Small intestine (tissue), 7 donors: ENCODE data around the gene PXT1. TPM values are rescaled to one million over a fixed set of nuclear protein-coding genes. Genes with fewer than 3 reads are reported as not detected.

ENCODE experiments used
- DNase-seq, 2 donors: peaks; one replicate each; pipeline versions ENCODE4 v3.0.0 to v3.0.0-alpha.2; 2013
- FAIRE-seq: peaks from 2 replicates; lab custom pipeline; 2012; peaks lifted over from hg19 to GRCh38; lab: Jason Lieb, UNC
- H3K27ac ChIP-seq, 3 donors: one replicate each; pipeline ENCODE4 v1.5.1; 2013; ENCODE audit warnings: low read length in 2 of 3, mild to moderate bottlenecking in 2 of 3, control low read depth in 1 of 3, inconsistent platforms in 1 of 3, low read depth in 1 of 3, moderate library complexity in 1 of 3
- H3K27me3 ChIP-seq, 3 donors: one replicate each; pipeline ENCODE4 v1.6.1; 2013; ENCODE audit warnings: low read length in 3 of 3, inconsistent platforms in 1 of 3; ENCODE audit not compliant: control insufficient read depth in 3 of 3, insufficient read depth in 3 of 3
- H3K36me3 ChIP-seq, 3 donors: one replicate each; pipeline ENCODE4 v1.6.1; 2013; ENCODE audit warnings: low read length in 3 of 3, inconsistent platforms in 1 of 3, low read depth in 1 of 3, mild to moderate bottlenecking in 1 of 3, moderate library complexity in 1 of 3; ENCODE audit not compliant: control insufficient read depth in 3 of 3, insufficient read depth in 2 of 3
- H3K4me1 ChIP-seq, 3 donors: one replicate each; pipeline ENCODE4 v1.6.1; 2013; ENCODE audit warnings: low read length in 2 of 3, inconsistent platforms in 1 of 3, low read depth in 1 of 3, mild to moderate bottlenecking in 1 of 3, moderate library complexity in 1 of 3; ENCODE audit not compliant: control insufficient read depth in 3 of 3, insufficient read depth in 2 of 3
- H3K4me3 ChIP-seq, 3 donors: one replicate each; pipeline ENCODE4 v1.5.1; 2013; ENCODE audit warnings: low read length in 3 of 3, control low read depth in 1 of 3, inconsistent platforms in 1 of 3, low read depth in 1 of 3, mild to moderate bottlenecking in 1 of 3, moderate library complexity in 1 of 3
- H3K9me3 ChIP-seq, 2 donors: one replicate each; pipeline ENCODE4 v1.6.1; 2013; ENCODE audit warnings: low read depth in 1 of 2, low read length in 1 of 2; ENCODE audit not compliant: control insufficient read depth in 2 of 2, insufficient read depth in 1 of 2
- WGBS, 3 donors: extraction: QIAGEN DNeasy Blood & Tissue Kit; methylation state at CpG; one replicate each; pipeline ENCODE4 v1.1.7; 2013; 5-methylcytosine and 5-hydroxymethylcytosine counted together
- polyA plus RNA-seq, 4 donors: library from polyadenylated mRNA; stranded (reverse) in 3 of 4; unstranded in 1 of 4; fragments of 200-250 nt in 3 of 4; fragments of 120-200 nt in 1 of 4; gene quantifications; one replicate each; pipeline versions ENCODE4 v1.2.1 to v1.2.3, GENCODE V29; 2013
- donor health status: healthy with polysubstance abuse.
- donor health status: control.
- donor health status: control.
- donor health status: Bipolar disorder and iron deficiency.
- donor health status: healthy.

PXT1 gene
- polyA plus RNA-seq, 4 donors, result 0.10 TPM; not detected in 3

DNA sequence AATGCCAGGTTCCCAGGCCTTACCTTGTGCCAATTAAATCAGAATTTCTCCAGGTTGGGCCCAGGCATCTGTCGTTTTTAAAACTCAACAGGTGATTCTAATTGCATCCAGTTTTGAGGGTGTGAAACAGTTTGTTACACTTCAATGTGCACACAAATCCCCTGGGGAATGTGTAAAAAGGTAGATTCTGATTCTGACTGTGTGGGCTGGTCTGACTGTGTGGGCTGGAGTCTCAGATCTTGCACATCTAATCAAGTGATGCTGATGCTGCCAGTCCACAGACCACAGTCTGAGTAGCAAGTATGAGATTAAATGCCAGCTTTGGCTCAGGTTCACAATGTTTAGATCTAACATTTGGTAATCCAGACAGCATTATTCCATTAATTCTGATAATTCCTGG lies 42.7 kb downstream of the PXT1 start:
- FAIRE-seq (no peak), DNase-seq (no peak)
- Histone ChIP-seq H3K36me3 (no peaks in the 10 kb centered on the region), H3K4me1 (no peaks in the 10 kb centered on the region), H3K27ac (no peak overlapping the region), H3K4me3 (no peak overlapping the region), H3K9me3 (peaks cover 0 to 4% of the 10 kb centered on the region in 2 donors), H3K27me3 (no peaks in the 10 kb centered on the region)
- 75 to 88% (median 76%) methylated on average over 1 of the region's 1 CpG for WGBS, 3 donors

DNA sequence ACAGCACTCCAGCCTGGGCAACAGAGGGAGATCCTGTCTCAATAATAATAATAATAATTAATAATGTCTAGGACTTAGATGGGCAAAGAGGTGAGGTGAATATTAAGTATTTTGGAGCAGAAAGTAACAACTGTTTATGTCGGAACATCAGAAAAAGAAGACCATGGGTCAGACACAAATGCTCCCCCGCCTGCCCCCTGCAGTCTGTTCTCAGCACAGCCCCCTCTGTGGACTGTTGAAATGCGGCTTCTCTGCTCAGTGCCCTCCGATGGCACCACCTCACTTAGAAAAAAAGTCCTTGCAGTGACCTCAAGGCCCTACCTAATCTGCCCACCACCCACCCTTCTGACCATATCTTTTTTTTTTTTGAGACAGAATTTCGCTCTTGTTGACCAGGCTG lies 50.0 kb downstream of the PXT1 start:
- Histone ChIP-seq H3K4me1 (peaks cover 0 to 2% (median 0%) of the 10 kb centered on the region in 3 donors), H3K36me3 (no peaks in the 10 kb centered on the region), H3K4me3 (no peak overlapping the region), H3K27me3 (peaks cover 0 to 5% (median 0%) of the 10 kb centered on the region in 3 donors), H3K9me3 (peaks cover 0 to 3% of the 10 kb centered on the region in 2 donors), H3K27ac (no peak overlapping the region)
- WGBS, 3 donors, result 91 to 100% (median 95%) methylated on average over 5 of the region's 5 CpGs
- no peak for DNase-seq
- FAIRE-seq, result no peak

DNA sequence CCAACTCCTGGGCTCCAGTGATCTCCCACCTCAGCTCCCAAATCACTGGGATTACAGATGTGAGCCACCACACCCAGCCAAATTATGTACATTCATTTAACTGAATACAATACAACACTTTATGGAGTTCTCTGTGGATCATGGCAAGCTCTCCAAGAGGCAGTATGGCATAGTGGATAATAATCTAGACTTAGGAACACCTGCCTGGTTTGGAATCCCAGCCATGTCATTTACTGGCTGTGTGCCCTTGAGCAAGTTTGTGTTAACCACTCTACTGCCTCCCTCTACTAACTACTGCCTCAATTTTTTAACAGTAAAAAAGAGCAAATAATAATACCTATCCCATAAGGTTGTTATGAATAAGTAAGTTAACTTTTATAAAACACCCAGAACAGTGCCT lies 53.3 kb downstream of the PXT1 start:
- DNase-seq (no peak), FAIRE-seq (no peak)
- Histone ChIP-seq H3K9me3 (peaks cover 0 to 3% of the 10 kb centered on the region in 2 donors), H3K27ac (no peak overlapping the region), H3K4me3 (no peak overlapping the region), H3K27me3 (peaks cover 0 to 14% (median 0%) of the 10 kb centered on the region in 3 donors), H3K36me3 (no peaks in the 10 kb centered on the region), H3K4me1 (peaks cover 0 to 2% (median 0%) of the 10 kb centered on the region in 3 donors)

DNA sequence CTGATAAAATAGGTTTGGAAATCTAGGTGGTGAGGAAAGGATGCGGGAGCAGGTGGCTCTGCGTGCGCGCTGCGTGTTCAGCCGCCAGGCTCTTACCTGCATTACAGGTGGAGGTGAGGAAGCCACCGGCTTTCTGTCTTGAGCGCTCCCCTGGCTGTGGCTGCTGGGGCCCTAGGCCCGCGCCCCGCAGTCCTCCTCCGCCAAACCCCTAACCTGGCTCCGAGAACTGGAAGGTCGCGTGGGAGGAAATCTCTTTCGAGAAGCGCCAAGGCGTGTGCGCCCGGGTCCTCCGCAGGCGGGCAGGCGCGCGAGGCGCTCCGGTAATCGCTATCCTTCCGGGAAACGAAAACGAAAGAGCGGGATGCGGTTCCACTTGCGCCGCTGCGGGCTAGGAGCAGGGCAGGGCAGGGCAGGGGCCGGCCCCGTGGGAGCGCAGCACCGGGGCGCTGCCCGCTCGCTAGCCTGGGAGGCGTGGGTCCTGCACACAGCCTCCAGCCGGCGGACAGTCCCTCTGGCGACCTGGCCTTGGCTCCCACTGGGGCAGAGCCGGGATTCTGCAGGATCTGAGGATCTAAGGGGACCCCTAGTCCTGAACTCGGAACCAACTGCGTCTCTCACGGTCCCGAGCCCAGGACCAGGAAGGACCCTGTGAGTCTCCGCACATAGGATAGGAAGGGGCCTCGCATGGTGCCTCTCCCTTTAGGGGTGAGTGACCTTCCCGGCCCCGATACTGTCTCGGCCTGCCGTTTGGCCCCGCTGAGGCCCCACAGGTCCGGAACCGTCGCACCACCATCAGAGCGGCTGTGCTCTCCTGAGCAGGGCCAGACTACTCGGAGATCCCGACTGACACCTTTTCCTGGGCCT lies 55.0 kb downstream of the PXT1 start, which contains the start of gene ETV7:
Gene ETV7 (minus strand): TSS at position 230 of the 864 bp plus-strand sequence. CDS start 128 bp downstream, at position 102.
- FAIRE-seq, result no peak
- 2 to 6% (median 5%) methylated on average over 55 to 65 of the region's 65 CpGs for WGBS, 3 donors
- Histone ChIP-seq H3K36me3 (peaks cover 0 to 8% (median 0%) of the 10 kb centered on the region in 3 donors), H3K4me1 (peaks cover 0 to 2% (median 0%) of the 10 kb centered on the region in 3 donors), H3K9me3 (no peaks in the 10 kb centered on the region), H3K27ac (peak within 1 kb of the TSS; percentile 75 to 88 (median 87)), H3K4me3 (peak within 1 kb of the TSS; percentile 43 to 63 (median 54)), H3K27me3 (peaks cover 0 to 14% (median 0%) of the 10 kb centered on the region in 3 donors)
- DNase-seq, result peak; percentile 82 to 88

DNA sequence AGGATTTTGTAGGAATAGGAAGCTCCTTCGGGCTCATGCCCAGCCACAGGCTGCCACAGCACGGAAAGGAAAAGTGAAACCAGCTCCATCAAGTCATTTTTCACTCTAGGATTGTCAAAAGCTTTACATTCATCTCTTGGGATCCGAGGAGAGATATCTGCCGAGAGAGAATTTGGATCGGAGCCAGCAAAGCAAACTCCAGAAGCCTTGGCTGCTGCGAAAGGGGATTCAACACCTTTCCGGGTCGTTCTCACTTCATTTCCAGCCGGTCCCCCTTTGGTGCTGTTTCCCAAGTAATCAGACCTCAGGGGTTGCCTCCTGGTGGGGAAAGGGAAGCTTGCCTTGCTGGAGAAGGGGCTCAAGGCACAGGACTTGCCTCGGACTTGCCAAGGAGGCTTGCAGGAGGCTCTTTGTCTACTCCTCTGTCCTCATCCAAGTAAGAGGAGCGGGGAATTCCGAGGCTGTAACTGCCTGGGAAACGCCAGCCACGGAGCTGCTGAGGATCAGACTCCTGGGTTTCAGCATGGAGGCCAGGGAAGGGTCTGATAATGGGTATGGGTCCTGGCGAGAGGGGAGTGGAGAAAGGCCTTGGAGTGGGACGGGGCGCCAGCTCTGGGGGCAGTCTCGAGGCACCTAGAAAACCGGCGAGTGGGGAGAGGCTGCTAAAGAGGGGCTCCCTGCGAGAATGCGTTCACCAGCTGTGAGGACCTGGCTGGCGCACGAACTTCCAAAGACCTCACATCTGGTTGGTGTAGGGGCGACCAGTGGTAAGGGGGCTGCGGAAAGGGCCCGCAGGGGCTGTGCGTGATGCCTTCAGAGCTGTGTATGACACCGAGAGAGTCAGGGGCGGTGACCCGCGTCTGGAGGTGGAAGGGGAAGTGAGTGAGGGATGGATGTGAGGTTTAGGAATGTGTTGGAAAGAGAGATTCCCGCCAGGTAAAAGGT lies 55.9 kb downstream of the PXT1 start:
- H3K4me1 ChIP-seq, result peaks cover 0 to 2% (median 0%) of the 10 kb centered on the region in 3 donors
- peaks cover 0 to 8% (median 0%) of the 10 kb centered on the region in 3 donors for H3K36me3 ChIP-seq
- H3K27ac ChIP-seq, result peak overlapping the region; percentile 75 to 88 (median 87)
- 1 to 2% (median 1%) methylated on average over 33 of the region's 33 CpGs for WGBS, 3 donors
- peak overlapping the region; percentile 43 to 63 (median 54) for H3K4me3 ChIP-seq
- no peaks in the 10 kb centered on the region for H3K9me3 ChIP-seq
- peak; percentile 79 for DNase-seq
- no peak for FAIRE-seq
- peaks cover 0 to 14% (median 0%) of the 10 kb centered on the region in 3 donors for H3K27me3 ChIP-seq

DNA sequence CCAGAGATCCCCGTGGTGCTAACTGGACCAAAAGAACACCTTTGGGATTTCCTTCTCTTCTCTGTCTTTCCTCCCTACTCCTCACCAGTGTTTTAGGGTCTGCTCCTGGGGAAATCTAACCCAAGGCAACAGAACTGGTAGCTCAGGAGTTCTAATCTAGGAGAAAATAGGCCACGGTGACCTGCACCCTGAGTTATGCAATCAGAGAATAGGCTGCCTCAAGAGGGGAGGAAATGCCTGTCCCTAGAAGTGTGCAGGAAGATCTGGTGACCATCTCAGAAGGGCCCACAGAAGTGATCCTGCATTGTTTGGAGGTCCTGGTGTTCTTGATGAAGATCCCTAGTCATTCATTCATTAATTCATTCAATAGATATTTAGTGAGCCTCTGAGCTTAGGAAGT lies 58.6 kb downstream of the PXT1 start:
- Histone ChIP-seq H3K4me3 (no peak overlapping the region), H3K27me3 (peaks cover 0 to 14% (median 0%) of the 10 kb centered on the region in 3 donors), H3K4me1 (peaks cover 0 to 2% (median 0%) of the 10 kb centered on the region in 3 donors), H3K27ac (no peak overlapping the region), H3K36me3 (peaks cover 0 to 13% (median 0%) of the 10 kb centered on the region in 3 donors), H3K9me3 (no peaks in the 10 kb centered on the region)
- FAIRE-seq (no peak), DNase-seq (no peak)
- WGBS, 3 donors, result 73 to 79% (median 74%) methylated on average over 2 of the region's 2 CpGs

DNA sequence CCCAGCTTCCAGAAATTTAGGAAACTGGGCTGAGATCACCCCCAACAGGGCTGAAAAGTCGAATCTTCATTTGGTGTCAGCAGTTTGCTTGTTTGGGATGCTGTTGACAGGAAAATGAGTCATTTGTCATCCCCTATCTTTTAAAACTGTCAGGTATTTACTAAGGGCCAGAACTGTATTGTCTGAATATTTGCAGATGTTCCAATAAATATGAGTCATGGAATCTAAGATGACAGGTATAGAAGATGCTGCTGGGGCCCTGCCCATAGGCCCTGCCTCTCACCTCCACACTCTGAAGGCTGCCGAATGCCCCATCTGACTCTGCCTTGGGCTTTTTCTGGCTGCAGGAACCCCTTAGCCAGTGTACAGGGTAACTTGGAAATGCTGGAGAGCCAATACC lies 59.0 kb downstream of the PXT1 start:
- WGBS, 3 donors, result 64 to 74% (median 71%) methylated on average over 2 of the region's 2 CpGs
- no peak for DNase-seq
- H3K27me3 ChIP-seq, result peaks cover 0 to 14% (median 0%) of the 10 kb centered on the region in 3 donors
- H3K4me3 ChIP-seq, result no peak overlapping the region
- peaks cover 0 to 2% (median 0%) of the 10 kb centered on the region in 3 donors for H3K4me1 ChIP-seq
- H3K9me3 ChIP-seq, result no peaks in the 10 kb centered on the region
- H3K27ac ChIP-seq, result no peak overlapping the region
- peaks cover 0 to 16% (median 0%) of the 10 kb centered on the region in 3 donors for H3K36me3 ChIP-seq
- FAIRE-seq, result no peak

DNA sequence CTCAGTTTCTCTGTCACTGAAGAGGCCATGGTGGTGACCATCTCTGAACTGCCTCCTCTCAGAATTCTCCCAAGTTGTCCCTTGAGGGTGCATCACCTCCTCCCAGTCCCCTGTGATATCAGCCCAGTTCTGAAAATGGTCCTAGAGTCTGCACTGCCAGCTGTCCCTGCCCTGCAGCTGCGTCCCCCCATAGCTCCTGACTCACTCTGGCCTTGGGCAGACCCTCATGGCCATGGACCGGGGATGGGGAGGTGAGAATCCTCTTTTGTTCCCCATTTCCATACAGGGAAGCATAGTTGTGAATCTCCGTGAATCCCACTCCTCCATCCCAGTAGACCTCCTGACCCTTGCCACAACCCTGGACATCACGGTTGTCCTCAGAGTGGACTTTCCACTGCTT lies 59.7 kb downstream of the PXT1 start:
- DNase-seq (no peak), FAIRE-seq (no peak)
- H3K36me3 ChIP-seq, result peaks cover 0 to 16% (median 0%) of the 10 kb centered on the region in 3 donors
- 65 to 76% (median 68%) methylated on average over 4 of the region's 4 CpGs for WGBS, 3 donors
- H3K9me3 ChIP-seq, result no peaks in the 10 kb centered on the region
- H3K27ac ChIP-seq, result no peak overlapping the region
- no peak overlapping the region for H3K4me3 ChIP-seq
- H3K4me1 ChIP-seq, result no peaks in the 10 kb centered on the region
- H3K27me3 ChIP-seq, result peaks cover 0 to 12% (median 0%) of the 10 kb centered on the region in 3 donors
